HepG2 (cell line): Measurements from ENCODE around the gene SLC22A31. TPM values are rescaled to one million over a fixed set of nuclear protein-coding genes. Genes with fewer than 3 reads are reported as not detected.

Experiments used
- AGO1 ChIP-seq: fragments of 200-400 bp; formaldehyde crosslinking; IDR thresholded peaks from 2 replicates; pipeline ENCODE4 v1.6.1; 2017; ENCODE audit warnings: mild to moderate bottlenecking, low read depth, low read length, moderate library complexity; ENCODE audit not compliant: poor library complexity, severe bottlenecking
- ATM ChIP-seq: fragments of 450-650 bp; IDR thresholded peaks from 2 replicates; pipeline ENCODE4 v1.7.1; 2017; ENCODE audit warnings: mild to moderate bottlenecking, borderline replicate concordance
- GPN1 ChIP-seq: sonication (generic); formaldehyde crosslinking; IDR thresholded peaks from 2 replicates; pipeline ENCODE4 v1.5.1; 2020; ENCODE audit warnings: missing genetic modification reagents, borderline replicate concordance
- HOMEZ ChIP-seq: IDR thresholded peaks from 2 replicates; pipeline ENCODE4 v1.6.1; 2016; ENCODE audit warnings: low read depth
- TBX2 ChIP-seq: sonication (generic); formaldehyde crosslinking; IDR thresholded peaks from 2 replicates; pipeline ENCODE4 v1.5.0; 2020; ENCODE audit warnings: missing genetic modification reagents, mild to moderate bottlenecking, borderline replicate concordance
- ZNF143 ChIP-seq: sonication (generic); formaldehyde crosslinking; IDR thresholded peaks from 2 replicates; pipeline ENCODE4 v1.4.0; 2020; ENCODE audit warnings: missing genetic modification reagents
- ZNF33A ChIP-seq: sonication (generic); formaldehyde crosslinking; IDR thresholded peaks from 2 replicates; pipeline ENCODE4 v1.5.1; 2020; ENCODE audit warnings: missing genetic modification reagents, mild to moderate bottlenecking, moderate library complexity, borderline replicate concordance
- ZNF468 ChIP-seq: sonication (generic); formaldehyde crosslinking; IDR thresholded peaks from 2 replicates; pipeline ENCODE4 v1.8.0; 2022; ENCODE audit warnings: mild to moderate bottlenecking, moderate library complexity, missing genetic modification reagents
- ZNF775 ChIP-seq: sonication (generic); formaldehyde crosslinking; IDR thresholded peaks from 2 replicates; pipeline ENCODE4 v1.4.0; 2020; ENCODE audit warnings: missing genetic modification reagents, mild to moderate bottlenecking, moderate library complexity, borderline replicate concordance
- polyA plus RNA-seq, 8 experiments: library from polyadenylated mRNA; depleted of rRNA in 3 of 8; stranded (reverse) in 7 of 8; unstranded in 1 of 8; fragments of >200 nt; fragmentation: Illumina TruSeq in 4 of 8; extraction: Trizol in 4 of 8; gene quantifications; 2 replicates each; pipeline versions ENCODE4 v1.2.1 to v1.2.3, GENCODE V29; 2011 to 2016; ENCODE audit warnings: low read depth in 4 of 8, missing spikeins in 1 of 8, mixed read lengths in 1 of 8; ENCODE audit not compliant: insufficient read depth in 1 of 8
- total RNA-seq, 5 experiments: library from RNA; depleted of rRNA; stranded (reverse); fragments of >200 nt; fragmentation: Illumina TruSeq; extraction: Trizol; gene quantifications; 2 replicates each; pipeline ENCODE4 v1.2.3, GENCODE V29; 2016; ENCODE audit warnings: low read depth in 1 of 5
- TF ChIP-seq, protein P1 (sequence below): sonication (generic); formaldehyde crosslinking; IDR thresholded peaks from one replicate; pipeline ENCODE4 v1.5.1; 2020; ENCODE audit warnings: mild to moderate bottlenecking, missing genetic modification reagents; ENCODE audit errors: not compliant biosample characterization
- TF ChIP-seq, protein P2 (sequence below): sonication (generic); formaldehyde crosslinking; conservative IDR thresholded peaks from 2 replicates; pipeline ENCODE4 v1.5.0; 2020; ENCODE audit warnings: missing genetic modification reagents
- TF ChIP-seq, protein P3 (sequence below), 2 experiments: IDR thresholded peaks; 2 replicates each; pipeline ENCODE4 v1.6.1; 2011 to 2012; ENCODE audit warnings: low read length in 2 of 2, borderline replicate concordance in 1 of 2, low read depth in 1 of 2, mild to moderate bottlenecking in 1 of 2, moderate library complexity in 1 of 2

Gene SLC22A31
- total and polyA plus RNA-seq, 2 of the 13 experiments (the other 11 are each of a cell fraction or from before 2014, with no cell fraction given) = 67.3 to 83.3 TPM

DNA sequence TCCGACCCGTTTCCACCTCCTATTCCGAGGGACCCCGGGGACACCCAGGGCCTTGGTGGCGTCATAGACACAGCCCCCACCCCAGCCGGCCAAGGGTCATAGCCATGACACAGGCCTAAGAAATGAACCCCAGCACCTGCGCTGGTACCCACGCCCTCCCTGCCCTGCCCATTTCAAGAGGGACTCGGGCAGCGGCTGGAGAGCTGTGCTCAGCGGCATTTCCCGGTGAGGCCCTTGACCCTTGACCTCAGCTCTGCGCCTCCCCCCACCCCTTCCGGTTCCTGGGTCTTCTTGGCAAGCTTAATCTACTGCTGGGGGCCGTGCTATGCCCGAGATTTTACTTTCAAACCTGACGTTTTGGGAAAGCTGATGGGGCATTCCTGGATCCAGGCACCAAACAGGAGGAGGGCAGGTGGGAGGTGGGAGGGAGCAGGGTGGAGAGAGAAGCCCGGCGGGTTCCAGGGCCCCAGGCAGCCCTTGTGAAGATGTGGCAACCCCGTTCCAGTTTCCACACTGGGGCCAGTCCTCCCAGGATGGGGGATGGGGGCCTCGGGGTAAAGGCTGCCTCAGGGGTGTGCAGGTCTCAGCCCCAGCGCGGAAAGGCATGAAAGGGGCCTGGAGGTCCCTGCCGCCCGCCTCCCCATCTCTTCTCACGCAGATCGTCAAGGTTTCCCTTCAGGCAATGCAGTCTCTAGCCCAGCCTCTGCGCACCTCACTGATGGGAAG is at the start of gene SLC22A31 (continued):
- TF ChIP-seq TBX2 (peak; percentile 39; the same call in 1 of the 2 replicates), ZNF143 (CRISPR knock-in tag) (no peak), ZNF775 (CRISPR knock-in tag) (no peak), AGO1 (peak; percentile 40), ATM (no peak), HOMEZ (peak; percentile 65; the same call in 1 of the 2 replicates), GPN1 (no peak), ZNF33A (CRISPR knock-in tag) (no peak), ZNF468 (CRISPR knock-in tag) (no peak)
- TF ChIP-seq, protein P1, sequence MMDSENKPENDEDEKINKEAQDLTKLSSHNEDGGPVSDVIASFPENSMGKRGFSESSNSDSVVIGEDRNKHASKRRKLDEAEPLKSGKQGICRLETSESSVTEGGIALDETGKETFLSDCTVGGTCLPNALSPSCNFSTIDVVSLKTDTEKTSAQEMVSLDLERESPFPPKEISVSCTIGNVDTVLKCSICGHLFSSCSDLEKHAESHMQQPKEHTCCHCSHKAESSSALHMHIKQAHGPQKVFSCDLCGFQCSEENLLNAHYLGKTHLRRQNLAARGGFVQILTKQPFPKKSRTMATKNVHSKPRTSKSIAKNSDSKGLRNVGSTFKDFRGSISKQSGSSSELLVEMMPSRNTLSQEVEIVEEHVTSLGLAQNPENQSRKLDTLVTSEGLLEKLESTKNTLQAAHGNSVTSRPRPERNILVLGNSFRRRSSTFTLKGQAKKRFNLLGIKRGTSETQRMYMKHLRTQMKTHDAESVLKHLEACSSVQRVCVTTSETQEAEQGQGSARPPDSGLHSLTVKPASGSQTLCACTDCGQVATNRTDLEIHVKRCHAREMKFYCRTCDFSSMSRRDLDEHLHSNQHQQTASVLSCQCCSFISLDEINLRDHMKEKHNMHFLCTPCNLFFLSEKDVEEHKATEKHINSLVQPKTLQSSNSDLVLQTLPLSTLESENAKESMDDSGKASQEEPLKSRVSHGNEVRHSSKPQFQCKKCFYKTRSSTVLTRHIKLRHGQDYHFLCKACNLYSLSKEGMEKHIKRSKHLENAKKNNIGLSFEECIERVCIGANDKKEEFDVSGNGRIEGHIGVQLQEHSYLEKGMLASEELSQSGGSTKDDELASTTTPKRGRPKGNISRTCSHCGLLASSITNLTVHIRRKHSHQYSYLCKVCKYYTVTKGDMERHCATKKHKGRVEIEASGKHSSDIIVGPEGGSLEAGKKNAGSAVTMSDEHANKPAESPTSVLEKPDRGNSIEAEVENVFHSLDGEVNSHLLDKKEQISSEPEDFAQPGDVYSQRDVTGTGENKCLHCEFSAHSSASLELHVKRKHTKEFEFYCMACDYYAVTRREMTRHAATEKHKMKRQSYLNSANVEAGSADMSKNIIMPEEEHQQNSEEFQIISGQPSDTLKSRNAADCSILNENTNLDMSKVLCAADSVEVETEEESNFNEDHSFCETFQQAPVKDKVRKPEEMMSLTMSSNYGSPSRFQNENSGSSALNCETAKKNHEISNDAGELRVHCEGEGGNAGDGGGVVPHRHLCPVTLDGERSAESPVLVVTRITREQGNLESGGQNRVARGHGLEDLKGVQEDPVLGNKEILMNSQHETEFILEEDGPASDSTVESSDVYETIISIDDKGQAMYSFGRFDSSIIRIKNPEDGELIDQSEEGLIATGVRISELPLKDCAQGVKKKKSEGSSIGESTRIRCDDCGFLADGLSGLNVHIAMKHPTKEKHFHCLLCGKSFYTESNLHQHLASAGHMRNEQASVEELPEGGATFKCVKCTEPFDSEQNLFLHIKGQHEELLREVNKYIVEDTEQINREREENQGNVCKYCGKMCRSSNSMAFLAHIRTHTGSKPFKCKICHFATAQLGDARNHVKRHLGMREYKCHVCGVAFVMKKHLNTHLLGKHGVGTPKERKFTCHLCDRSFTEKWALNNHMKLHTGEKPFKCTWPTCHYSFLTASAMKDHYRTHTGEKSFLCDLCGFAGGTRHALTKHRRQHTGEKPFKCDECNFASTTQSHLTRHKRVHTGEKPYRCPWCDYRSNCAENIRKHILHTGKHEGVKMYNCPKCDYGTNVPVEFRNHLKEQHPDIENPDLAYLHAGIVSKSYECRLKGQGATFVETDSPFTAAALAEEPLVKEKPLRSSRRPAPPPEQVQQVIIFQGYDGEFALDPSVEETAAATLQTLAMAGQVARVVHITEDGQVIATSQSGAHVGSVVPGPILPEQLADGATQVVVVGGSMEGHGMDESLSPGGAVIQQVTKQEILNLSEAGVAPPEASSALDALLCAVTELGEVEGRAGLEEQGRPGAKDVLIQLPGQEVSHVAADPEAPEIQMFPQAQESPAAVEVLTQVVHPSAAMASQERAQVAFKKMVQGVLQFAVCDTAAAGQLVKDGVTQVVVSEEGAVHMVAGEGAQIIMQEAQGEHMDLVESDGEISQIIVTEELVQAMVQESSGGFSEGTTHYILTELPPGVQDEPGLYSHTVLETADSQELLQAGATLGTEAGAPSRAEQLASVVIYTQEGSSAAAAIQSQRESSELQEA (CRISPR knock-in tag) = no peak
- TF ChIP-seq, protein P2, sequence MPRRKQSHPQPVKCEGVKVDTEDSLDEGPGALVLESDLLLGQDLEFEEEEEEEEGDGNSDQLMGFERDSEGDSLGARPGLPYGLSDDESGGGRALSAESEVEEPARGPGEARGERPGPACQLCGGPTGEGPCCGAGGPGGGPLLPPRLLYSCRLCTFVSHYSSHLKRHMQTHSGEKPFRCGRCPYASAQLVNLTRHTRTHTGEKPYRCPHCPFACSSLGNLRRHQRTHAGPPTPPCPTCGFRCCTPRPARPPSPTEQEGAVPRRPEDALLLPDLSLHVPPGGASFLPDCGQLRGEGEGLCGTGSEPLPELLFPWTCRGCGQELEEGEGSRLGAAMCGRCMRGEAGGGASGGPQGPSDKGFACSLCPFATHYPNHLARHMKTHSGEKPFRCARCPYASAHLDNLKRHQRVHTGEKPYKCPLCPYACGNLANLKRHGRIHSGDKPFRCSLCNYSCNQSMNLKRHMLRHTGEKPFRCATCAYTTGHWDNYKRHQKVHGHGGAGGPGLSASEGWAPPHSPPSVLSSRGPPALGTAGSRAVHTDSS = no peak
- TF ChIP-seq, protein P3, sequence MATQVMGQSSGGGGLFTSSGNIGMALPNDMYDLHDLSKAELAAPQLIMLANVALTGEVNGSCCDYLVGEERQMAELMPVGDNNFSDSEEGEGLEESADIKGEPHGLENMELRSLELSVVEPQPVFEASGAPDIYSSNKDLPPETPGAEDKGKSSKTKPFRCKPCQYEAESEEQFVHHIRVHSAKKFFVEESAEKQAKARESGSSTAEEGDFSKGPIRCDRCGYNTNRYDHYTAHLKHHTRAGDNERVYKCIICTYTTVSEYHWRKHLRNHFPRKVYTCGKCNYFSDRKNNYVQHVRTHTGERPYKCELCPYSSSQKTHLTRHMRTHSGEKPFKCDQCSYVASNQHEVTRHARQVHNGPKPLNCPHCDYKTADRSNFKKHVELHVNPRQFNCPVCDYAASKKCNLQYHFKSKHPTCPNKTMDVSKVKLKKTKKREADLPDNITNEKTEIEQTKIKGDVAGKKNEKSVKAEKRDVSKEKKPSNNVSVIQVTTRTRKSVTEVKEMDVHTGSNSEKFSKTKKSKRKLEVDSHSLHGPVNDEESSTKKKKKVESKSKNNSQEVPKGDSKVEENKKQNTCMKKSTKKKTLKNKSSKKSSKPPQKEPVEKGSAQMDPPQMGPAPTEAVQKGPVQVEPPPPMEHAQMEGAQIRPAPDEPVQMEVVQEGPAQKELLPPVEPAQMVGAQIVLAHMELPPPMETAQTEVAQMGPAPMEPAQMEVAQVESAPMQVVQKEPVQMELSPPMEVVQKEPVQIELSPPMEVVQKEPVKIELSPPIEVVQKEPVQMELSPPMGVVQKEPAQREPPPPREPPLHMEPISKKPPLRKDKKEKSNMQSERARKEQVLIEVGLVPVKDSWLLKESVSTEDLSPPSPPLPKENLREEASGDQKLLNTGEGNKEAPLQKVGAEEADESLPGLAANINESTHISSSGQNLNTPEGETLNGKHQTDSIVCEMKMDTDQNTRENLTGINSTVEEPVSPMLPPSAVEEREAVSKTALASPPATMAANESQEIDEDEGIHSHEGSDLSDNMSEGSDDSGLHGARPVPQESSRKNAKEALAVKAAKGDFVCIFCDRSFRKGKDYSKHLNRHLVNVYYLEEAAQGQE (IDR thresholded peaks at IDR 0.05; ENCODE audit: borderline replicate concordance in 1 of 2, low read depth in 1 of 2, low read length in 2 of 2) = no peak
